CD4-positive, alpha-beta T cell treated with Interleukin-15 for 1 hour (primary cell): ENCODE data around the gene KCNA3.
"Not testable (repeated sequence)": the region's sequence is repeated elsewhere in the genome, so short reads cannot be mapped to it uniquely, and the experiment has no call there.

Source experiments
- DNase-seq: peaks from one replicate; pipeline ENCODE4 v3.0.0-alpha.2; 2020

Gene KCNA3

GRCh38 chr1:110676970-110677369, 2.2 kb upstream of the KCNA3 start:
- DNase-seq, result no peak

GRCh38 chr1:110675060-110675791, 486 bp upstream of the KCNA3 start:
- no peak for DNase-seq

GRCh38 chr1:110673805-110674336, 869 bp downstream of the KCNA3 start:
- peak; percentile 32 for DNase-seq

- peak; percentile 60 for DNase-seq
Observed at GRCh38 chr1:110673197-110673701, 1.5 kb downstream of the KCNA3 start.

GRCh38 chr1:110672753-110673108, 2.0 kb downstream of the KCNA3 start:
- DNase-seq, result peak; percentile 62

- peak; percentile 93 for DNase-seq
Observed at GRCh38 chr1:110672001-110672752, 2.6 kb downstream of the KCNA3 start.

GRCh38 chr1:110671361-110671760, 3.4 kb downstream of the KCNA3 start:
- DNase-seq, result peak; percentile 31

GRCh38 chr1:110668549-110668948, 6.2 kb downstream of the KCNA3 start:
- DNase-seq, result peak; percentile 32

GRCh38 chr1:110667776-110668175, 7.0 kb downstream of the KCNA3 start:
- DNase-seq, result no peak

- DNase-seq, result no peak
Observed at GRCh38 chr1:110663241-110663640, 11.5 kb downstream of the KCNA3 start.

GRCh38 chr1:110659559-110659958, 15.2 kb downstream of the KCNA3 start:
- not testable (repeated sequence) for DNase-seq

- no peak for DNase-seq
Observed at GRCh38 chr1:110657351-110657750, 17.4 kb downstream of the KCNA3 start.

- DNase-seq, result no peak
Observed at GRCh38 chr1:110650609-110651008, 24.1 kb downstream of the KCNA3 start.

- no peak for DNase-seq
Observed at GRCh38 chr1:110648417-110648816, 26.3 kb downstream of the KCNA3 start.

GRCh38 chr1:110647254-110647891, 27.4 kb downstream of the KCNA3 start:
- no peak for DNase-seq

GRCh38 chr1:110645821-110646735, 28.7 kb downstream of the KCNA3 start:
- DNase-seq, result no peak

- no peak for DNase-seq
Observed at GRCh38 chr1:110645211-110645610, 29.5 kb downstream of the KCNA3 start.

- peak; percentile 52 for DNase-seq
Observed at GRCh38 chr1:110643879-110644472, 30.8 kb downstream of the KCNA3 start.

GRCh38 chr1:110639724-110640386, 34.9 kb downstream of the KCNA3 start:
- peak; percentile 51 for DNase-seq

- no peak for DNase-seq
Observed at GRCh38 chr1:110638556-110638955, 36.2 kb downstream of the KCNA3 start.

- DNase-seq, result no peak
Observed at GRCh38 chr1:110638058-110638457, 36.7 kb downstream of the KCNA3 start.
